ENCODE results near the gene FAM120AOS.
A peak's percentile ranks its signal among the peaks of the same experiment; 100 is the strongest.

Gene FAM120AOS

DNA sequence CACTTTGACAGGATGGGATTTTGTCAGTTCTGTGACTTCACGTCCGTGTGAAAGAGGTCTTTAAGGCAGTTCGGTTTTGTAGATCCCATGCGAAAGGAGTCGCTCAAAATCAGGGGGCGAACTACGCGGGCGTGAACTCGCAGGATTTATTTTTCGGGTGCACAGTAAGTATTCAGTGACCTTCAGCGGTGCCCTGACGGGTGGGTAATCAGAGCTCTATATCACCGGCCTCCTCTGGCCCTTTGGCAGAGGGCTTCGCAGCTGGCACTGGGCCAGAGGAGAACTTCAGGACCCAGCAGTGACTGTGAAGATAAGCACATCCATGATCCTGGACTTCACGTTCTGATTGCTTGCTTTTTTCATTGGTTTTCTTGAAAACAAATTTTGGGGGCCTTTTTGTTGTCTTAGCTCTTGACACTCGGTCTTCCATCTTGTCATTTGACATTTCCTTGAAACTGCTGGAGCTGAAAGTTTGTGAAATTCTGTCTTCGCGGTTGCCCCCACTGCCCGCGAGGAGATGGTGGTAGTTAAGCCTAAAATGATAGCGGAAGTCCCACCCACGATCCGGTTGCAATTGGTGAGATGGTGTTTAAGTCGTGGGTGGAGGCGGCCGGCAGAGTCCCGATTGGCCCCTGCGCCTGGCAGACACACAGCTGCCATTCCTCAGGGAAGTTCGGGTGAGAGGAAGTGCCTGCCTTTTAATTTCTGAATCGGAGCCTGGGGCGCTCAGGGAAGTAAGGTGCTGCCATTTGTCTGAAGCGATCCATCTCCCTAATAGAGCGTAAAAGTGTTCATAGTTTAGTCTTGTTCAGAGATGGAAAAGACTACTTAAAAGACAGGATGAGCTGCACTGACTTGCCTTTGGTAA, at the start of gene FAM120AOS:
TSS of gene FAM120AOS (minus strand) at position 535 of the 868 bp plus-strand sequence. CDS start 872 bp downstream, outside the sequence.
- Histone ChIP-seq H3K9me3 (no peaks in the 10 kb centered on the region), H3K4me3 (peak within 1 kb of the TSS; percentile 77), H3K36me3 (replicated peaks) (peaks cover 47% of the 10 kb centered on the region), H3K4me1 (peaks cover 21% of the 10 kb centered on the region), H3K27me3 (ENCODE audit: low read depth) (no peaks in the 10 kb centered on the region)
- DNase-seq (ENCODE audit: low spot score in 2 of 2): peak; percentile 92 to 94
- in situ Hi-C loops (cut with MboI; ENCODE audit: low sequenced_read_pairs): no loop called here

DNA sequence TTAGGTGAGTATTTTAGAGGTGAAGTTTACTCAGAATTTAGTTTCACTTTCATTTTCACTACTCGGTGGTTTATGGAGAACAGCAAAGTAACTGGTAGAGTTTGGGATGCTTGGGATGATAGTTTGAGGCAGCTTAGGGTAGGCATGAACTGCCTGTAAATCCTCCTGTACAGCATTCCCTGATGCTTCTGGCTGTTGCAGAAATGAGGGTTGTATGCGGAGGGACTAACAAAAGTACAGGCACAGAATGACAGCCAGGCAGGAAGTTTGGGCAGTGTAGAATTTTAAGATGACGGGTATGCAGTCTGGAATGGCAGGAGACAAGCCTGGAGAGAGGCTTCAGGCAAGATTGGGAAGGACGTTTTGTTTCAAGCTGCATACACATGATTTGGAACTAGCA, 48.0 kb upstream of the FAM120AOS start:
- no peaks in the 10 kb centered on the region for H3K9me3 ChIP-seq
- no peak overlapping the region for H3K4me3 ChIP-seq
- DNase-seq (ENCODE audit: low spot score in 2 of 2): no peak
- in situ Hi-C loops (cut with MboI; ENCODE audit: low sequenced_read_pairs): no loop called here
- H3K27me3 ChIP-seq (ENCODE audit: low read depth): no peaks in the 10 kb centered on the region
- H3K4me1 ChIP-seq: no peaks in the 10 kb centered on the region
- H3K36me3 ChIP-seq (replicated peaks): peaks cover 50% of the 10 kb centered on the region

DNA sequence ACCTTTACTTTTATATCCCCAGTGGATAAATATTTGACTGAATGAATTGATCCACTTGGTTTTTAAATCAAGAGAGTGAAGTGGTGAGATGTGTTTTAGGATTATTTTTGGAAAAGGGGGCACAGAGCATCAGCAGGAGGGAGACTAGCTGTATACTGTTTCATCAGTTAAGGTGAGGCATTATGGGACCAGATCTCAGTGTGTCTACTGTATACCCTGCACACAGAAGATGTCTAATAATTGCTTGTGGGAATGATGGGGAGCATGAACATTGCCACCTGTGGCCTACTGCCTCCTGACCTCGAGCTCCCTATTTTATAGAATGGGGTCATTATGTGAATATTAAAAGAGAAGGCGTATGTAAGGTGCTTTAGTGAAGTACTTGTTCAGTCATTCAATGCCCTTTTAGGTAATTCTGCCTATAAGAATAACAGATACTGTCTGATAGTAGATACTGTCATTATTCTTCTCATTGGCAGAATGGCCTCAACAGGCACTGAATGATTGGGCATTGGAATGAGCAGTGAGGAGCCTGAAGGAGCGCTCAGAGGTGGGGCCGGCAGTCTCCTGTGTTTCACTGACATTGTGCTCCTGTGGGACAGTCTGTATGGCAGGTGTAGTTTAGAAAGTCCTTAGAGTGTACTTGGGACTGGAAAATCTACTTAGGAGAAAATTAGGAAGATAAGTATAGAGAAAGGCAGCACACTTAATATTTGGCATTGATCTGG, 47.4 kb upstream of the FAM120AOS start:
- no peaks in the 10 kb centered on the region for H3K27me3 ChIP-seq (ENCODE audit: low read depth)
- no peaks in the 10 kb centered on the region for H3K4me1 ChIP-seq
- DNase-seq (ENCODE audit: low spot score in 2 of 2): no peak
- no peak overlapping the region for H3K4me3 ChIP-seq
- H3K9me3 ChIP-seq: no peaks in the 10 kb centered on the region
- H3K36me3 ChIP-seq (replicated peaks): peaks cover 57% of the 10 kb centered on the region
- in situ Hi-C loops (cut with MboI; ENCODE audit: low sequenced_read_pairs): no loop called here

GRCh38 chr9:93496285-93496684, 42.9 kb upstream of the FAM120AOS start:
- Histone ChIP-seq H3K36me3 (replicated peaks) (peaks cover 67% of the 10 kb centered on the region), H3K27me3 (ENCODE audit: low read depth) (no peaks in the 10 kb centered on the region), H3K4me3 (no peak overlapping the region), H3K4me1 (no peaks in the 10 kb centered on the region), H3K9me3 (no peaks in the 10 kb centered on the region)
- in situ Hi-C loops (cut with MboI; ENCODE audit: low sequenced_read_pairs): no loop called here
- DNase-seq (ENCODE audit: low spot score in 2 of 2): no peak

DNA sequence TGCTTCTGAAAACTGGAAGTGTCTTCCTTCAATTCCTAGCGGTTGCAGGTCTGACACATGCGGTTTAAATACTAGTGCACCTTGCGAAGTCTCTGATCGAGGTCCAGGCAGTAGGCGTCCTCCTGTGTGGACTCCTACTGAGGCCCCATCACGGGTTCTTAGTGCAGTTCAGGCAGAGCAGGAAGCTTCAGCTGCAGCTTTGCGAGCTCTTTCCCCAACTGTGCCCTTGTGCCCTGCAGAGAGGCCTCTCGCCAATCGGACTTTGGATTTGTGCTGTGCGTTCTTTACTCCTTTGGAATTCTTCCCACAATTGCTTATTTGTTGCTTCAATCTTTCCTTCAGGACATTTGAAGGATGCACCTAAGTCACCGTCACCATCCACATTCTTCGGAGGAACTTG, 40.6 kb upstream of the FAM120AOS start:
- DNase-seq (ENCODE audit: low spot score in 2 of 2): no peak
- in situ Hi-C loops (cut with MboI; ENCODE audit: low sequenced_read_pairs): no loop called here
- no peaks in the 10 kb centered on the region for H3K4me1 ChIP-seq
- no peak overlapping the region for H3K4me3 ChIP-seq
- H3K27me3 ChIP-seq (ENCODE audit: low read depth): no peaks in the 10 kb centered on the region
- no peaks in the 10 kb centered on the region for H3K9me3 ChIP-seq
- peaks cover 54% of the 10 kb centered on the region for H3K36me3 ChIP-seq (replicated peaks)

GRCh38 chr9:93492327-93492726, 38.9 kb upstream of the FAM120AOS start:
- in situ Hi-C loops (cut with MboI; ENCODE audit: low sequenced_read_pairs): no loop called here
- no peak overlapping the region for H3K4me3 ChIP-seq
- H3K27me3 ChIP-seq (ENCODE audit: low read depth): no peaks in the 10 kb centered on the region
- H3K4me1 ChIP-seq: no peaks in the 10 kb centered on the region
- DNase-seq (ENCODE audit: low spot score in 2 of 2): no peak
- H3K36me3 ChIP-seq (replicated peaks): peaks cover 39% of the 10 kb centered on the region
- H3K9me3 ChIP-seq: no peaks in the 10 kb centered on the region

DNA sequence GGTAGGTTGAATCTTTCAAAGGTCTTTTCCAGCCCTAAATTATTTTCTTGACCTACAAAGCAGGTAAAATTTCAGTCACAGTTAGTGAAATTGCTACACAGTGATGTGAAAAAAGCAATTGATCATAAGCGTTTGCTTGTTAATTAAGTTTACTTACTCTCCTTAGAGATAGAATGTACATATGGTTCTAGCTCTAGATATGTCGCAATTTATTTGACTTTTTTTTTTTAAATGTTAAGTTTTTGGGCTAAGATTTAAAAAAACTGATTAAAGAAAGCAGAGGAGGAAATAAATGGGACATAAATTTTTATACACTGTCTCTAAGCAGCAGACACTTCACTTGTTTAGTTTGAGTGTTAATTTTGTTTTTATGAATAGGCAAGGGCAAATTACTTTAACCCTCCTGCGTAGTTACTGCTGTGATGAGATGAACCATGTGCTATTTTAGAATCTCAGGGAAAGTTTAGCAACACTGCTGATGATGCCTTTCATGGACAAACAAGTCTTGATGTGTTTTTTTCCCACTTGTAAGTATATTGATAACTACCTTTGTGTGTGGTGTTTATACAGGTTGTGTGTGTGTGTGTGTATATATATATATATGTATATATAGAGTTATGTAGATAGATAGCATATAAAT, 38.3 kb upstream of the FAM120AOS start:
- Histone ChIP-seq H3K9me3 (no peaks in the 10 kb centered on the region), H3K4me1 (no peaks in the 10 kb centered on the region), H3K4me3 (no peak overlapping the region), H3K36me3 (replicated peaks) (peaks cover 35% of the 10 kb centered on the region), H3K27me3 (ENCODE audit: low read depth) (no peaks in the 10 kb centered on the region)
- DNase-seq (ENCODE audit: low spot score in 2 of 2): no peak
- in situ Hi-C loops (cut with MboI; ENCODE audit: low sequenced_read_pairs): no loop called here

GRCh38 chr9:93488244-93488643, 34.9 kb upstream of the FAM120AOS start:
- DNase-seq (ENCODE audit: low spot score in 2 of 2): no peak
- in situ Hi-C loops (cut with MboI; ENCODE audit: low sequenced_read_pairs): no loop called here
- H3K9me3 ChIP-seq: no peaks in the 10 kb centered on the region
- no peaks in the 10 kb centered on the region for H3K4me1 ChIP-seq
- H3K36me3 ChIP-seq (replicated peaks): peaks cover 25% of the 10 kb centered on the region
- H3K4me3 ChIP-seq: no peak overlapping the region
- no peaks in the 10 kb centered on the region for H3K27me3 ChIP-seq (ENCODE audit: low read depth)

DNA sequence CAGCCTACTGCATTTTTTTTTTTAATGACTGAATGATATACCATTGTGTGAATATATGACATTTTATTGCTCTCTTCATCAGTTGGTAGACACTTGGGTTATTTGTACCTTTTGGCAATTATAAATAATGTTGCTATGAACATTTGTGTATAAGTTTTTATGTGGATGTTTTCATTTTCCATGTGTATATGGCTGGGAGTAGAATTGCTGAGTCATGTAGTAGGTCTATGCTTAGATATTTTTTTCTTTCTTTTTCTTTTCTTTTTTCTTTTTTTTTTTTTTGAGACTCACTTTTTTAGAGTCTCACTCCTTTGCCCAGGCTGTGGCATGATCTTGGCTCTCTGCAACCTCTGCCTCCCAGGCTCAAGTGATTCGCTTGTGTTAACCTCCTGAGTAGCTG, 32.9 kb upstream of the FAM120AOS start:
- H3K9me3 ChIP-seq: no peaks in the 10 kb centered on the region
- in situ Hi-C loops (cut with MboI; ENCODE audit: low sequenced_read_pairs): no loop called here
- no peak overlapping the region for H3K4me3 ChIP-seq
- no peaks in the 10 kb centered on the region for H3K27me3 ChIP-seq (ENCODE audit: low read depth)
- peaks cover 25% of the 10 kb centered on the region for H3K36me3 ChIP-seq (replicated peaks)
- no peak for DNase-seq (ENCODE audit: low spot score in 2 of 2)
- H3K4me1 ChIP-seq: no peaks in the 10 kb centered on the region

GRCh38 chr9:93483497-93483896, 30.1 kb upstream of the FAM120AOS start:
- Histone ChIP-seq H3K27me3 (ENCODE audit: low read depth) (no peaks in the 10 kb centered on the region), H3K4me3 (no peak overlapping the region), H3K9me3 (no peaks in the 10 kb centered on the region), H3K4me1 (no peaks in the 10 kb centered on the region), H3K36me3 (replicated peaks) (peaks cover 20% of the 10 kb centered on the region)
- DNase-seq (ENCODE audit: low spot score in 2 of 2): no peak
- in situ Hi-C loops (cut with MboI; ENCODE audit: low sequenced_read_pairs): no loop called here

DNA sequence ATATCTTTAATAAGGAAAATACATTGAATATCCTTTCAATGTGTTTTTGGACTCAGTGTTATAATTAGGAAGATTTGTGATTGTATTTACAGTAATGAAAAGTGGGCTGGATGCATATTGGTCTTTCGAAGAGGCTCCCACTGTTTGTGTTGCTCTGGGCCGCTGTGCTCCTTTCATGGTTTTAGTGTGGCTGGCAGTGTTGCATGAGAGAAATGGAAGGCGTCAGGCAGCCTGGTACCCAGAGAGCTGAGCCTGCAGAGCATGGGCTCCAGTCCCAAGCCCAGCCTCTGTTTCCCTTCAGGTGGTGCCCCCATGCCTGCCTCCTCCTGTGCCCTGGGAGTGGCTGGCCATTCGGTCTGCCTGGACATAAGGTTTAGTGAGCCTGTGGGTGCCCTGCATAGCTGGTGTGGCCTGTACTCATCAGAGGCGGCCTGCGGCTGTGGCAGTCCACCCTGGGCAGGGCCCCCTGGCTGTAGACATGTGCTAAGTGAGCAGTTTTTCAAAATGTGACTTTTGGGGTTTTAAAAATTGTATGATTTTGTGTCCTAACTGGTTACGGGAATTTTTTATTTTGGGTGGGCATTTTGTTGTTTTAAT, 27.4 kb upstream of the FAM120AOS start:
- no peaks in the 10 kb centered on the region for H3K9me3 ChIP-seq
- in situ Hi-C loops (cut with MboI; ENCODE audit: low sequenced_read_pairs): no loop called here
- no peak for DNase-seq (ENCODE audit: low spot score in 2 of 2)
- peaks cover 3% of the 10 kb centered on the region for H3K4me1 ChIP-seq
- H3K27me3 ChIP-seq (ENCODE audit: low read depth): no peaks in the 10 kb centered on the region
- H3K4me3 ChIP-seq: no peak overlapping the region
- peaks cover 25% of the 10 kb centered on the region for H3K36me3 ChIP-seq (replicated peaks)

- in situ Hi-C loops (cut with MboI; ENCODE audit: low sequenced_read_pairs): no loop called here
- H3K27me3 ChIP-seq (ENCODE audit: low read depth): no peaks in the 10 kb centered on the region
- H3K9me3 ChIP-seq: no peaks in the 10 kb centered on the region
- DNase-seq (ENCODE audit: low spot score in 2 of 2): no peak
- H3K4me1 ChIP-seq: peaks cover 7% of the 10 kb centered on the region
- H3K36me3 ChIP-seq (replicated peaks): peaks cover 27% of the 10 kb centered on the region
- no peak overlapping the region for H3K4me3 ChIP-seq
Measured at GRCh38 chr9:93480262-93480661, 26.9 kb upstream of the FAM120AOS start.

DNA sequence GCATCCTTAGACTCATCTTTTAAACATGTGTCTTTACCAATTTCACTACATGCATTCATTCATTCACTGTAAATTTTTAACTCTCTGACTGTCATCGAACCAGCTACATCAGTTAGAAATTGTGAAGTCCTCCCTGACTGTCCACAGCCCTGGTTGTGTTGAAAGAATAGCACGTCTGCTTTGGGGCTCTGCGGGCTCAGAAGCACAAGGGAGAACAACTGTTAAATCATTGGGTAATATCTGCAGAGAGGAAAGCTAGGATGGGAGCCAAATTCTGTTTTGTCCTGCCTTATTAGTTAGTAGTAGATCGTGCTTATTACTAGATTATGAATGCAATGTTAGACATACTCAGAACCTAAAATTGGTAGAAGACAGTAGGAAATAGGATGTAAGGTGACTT, 26.3 kb upstream of the FAM120AOS start:
- Histone ChIP-seq H3K27me3 (ENCODE audit: low read depth) (no peaks in the 10 kb centered on the region), H3K4me3 (no peak overlapping the region), H3K9me3 (no peaks in the 10 kb centered on the region), H3K4me1 (peaks cover 10% of the 10 kb centered on the region), H3K36me3 (replicated peaks) (peaks cover 28% of the 10 kb centered on the region)
- in situ Hi-C loops (cut with MboI; ENCODE audit: low sequenced_read_pairs): no loop called here
- DNase-seq (ENCODE audit: low spot score in 2 of 2): no peak
